ENCODE results near the gene MAMLD1.
"Not testable (repeated sequence)": the region's sequence is repeated elsewhere in the genome, so short reads cannot be mapped to it uniquely, and the experiment has no call there.

Gene MAMLD1

DNA sequence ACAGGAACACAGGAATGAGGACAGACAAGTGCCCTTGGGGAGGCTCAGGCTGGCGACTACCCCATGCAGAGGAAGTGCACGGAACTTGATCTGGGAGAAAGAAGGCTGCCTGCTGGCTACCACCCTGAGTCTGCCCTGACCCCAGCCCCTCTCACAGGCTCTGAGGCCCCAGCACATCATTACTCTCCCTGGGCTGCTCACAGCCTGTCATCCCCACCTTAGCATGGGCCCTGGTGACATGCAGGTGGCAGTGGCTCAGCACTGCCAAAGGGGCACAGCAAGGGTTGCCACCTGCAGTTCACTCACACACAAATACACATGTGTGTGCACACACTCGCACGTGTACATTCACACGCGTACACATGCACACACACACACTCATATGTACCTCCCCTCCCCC, 26.1 kb upstream of the MAMLD1 start:
- no peak overlapping the region for H3K27ac Mint-ChIP-seq
- no peak for ATAC-seq (replicated peaks)
- peaks cover 3% of the 10 kb centered on the region for H3K36me3 Mint-ChIP-seq (ENCODE audit: insufficient read depth)
- H3K27me3 Mint-ChIP-seq = no peaks in the 10 kb centered on the region
- no peak overlapping the region for H3K4me3 Mint-ChIP-seq
- no peak for DNase-seq
- peaks cover 7 to 9% of the 10 kb centered on the region in 2 donors for H3K4me1 Mint-ChIP-seq (ENCODE audit: low read depth in 2 of 2)
- no peaks in the 10 kb centered on the region for H3K9me3 Mint-ChIP-seq

DNA sequence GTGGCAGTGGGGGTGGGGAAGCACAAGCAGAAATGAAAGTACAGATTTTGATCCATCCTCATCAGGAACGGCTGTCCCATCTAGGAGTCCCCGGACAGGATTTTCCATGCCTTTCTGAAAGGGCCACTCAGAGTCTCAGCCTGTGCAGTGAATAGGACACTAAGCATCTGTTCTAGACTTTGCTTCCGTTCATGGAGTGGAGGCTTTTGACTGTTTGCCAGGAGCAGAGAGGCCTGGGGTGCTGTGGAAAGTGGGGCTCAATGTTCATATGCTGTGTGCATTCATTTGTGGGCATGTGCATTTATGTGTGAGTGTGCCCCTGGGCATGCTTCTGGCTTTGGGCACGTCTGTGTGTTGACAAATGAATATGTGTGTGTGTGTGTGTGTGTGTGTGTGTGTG, 25.6 kb upstream of the MAMLD1 start:
- Mint-ChIP-seq H3K9me3 (no peaks in the 10 kb centered on the region), H3K36me3 (ENCODE audit: insufficient read depth) (peaks cover 3% of the 10 kb centered on the region), H3K27ac (no peak overlapping the region), H3K27me3 (no peaks in the 10 kb centered on the region), H3K4me3 (no peak overlapping the region), H3K4me1 (ENCODE audit: low read depth in 2 of 2) (peaks cover 7 to 9% of the 10 kb centered on the region in 2 donors)
- ATAC-seq (replicated peaks) = no peak
- DNase-seq = no peak

DNA sequence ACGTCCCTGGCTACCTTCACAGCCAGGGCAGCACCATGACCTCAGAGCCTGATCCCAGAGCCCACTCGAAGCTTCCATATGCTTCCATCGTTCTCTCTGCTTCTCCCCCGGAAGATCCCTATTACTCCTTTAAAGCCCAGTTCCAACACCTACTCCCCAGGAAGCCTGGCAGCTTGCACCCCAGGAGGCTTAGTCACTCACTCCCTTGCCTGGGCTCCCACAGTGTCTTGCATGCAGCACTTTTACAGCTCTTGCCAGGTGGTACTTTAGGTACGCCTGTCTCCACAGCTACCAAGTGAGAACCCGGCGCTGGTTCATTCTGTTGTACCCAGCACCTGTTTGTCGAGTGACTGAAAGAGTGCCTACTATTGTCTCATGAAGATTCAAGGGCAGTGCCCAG, 24.5 kb upstream of the MAMLD1 start:
- Mint-ChIP-seq H3K27ac (no peak overlapping the region), H3K4me3 (no peak overlapping the region), H3K9me3 (no peaks in the 10 kb centered on the region), H3K36me3 (ENCODE audit: insufficient read depth) (peaks cover 3% of the 10 kb centered on the region), H3K4me1 (ENCODE audit: low read depth in 2 of 2) (no peaks in the 10 kb centered on the region), H3K27me3 (no peaks in the 10 kb centered on the region)
- ATAC-seq (replicated peaks) = no peak
- DNase-seq = no peak

DNA sequence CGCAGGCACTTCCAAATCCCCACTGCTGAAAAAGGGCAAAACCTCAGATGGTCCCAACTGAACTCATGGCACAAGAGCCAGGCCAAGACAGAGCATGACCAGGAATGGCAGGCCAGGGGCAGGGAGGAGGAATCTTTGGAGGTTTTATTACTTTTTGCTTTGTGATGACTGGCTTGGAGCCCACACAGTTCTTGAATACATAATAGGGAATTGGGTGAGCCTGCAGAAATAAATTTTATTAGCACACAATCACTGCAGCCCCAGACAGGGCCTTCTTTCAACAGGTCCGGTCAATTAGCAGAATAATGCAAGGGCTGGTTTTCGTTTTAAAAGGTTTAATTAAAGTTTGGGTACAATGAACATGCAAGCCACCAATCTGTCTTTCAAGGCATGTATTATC, 23.4 kb upstream of the MAMLD1 start:
- no peak for DNase-seq
- H3K4me1 Mint-ChIP-seq (ENCODE audit: low read depth in 2 of 2) = no peaks in the 10 kb centered on the region
- H3K36me3 Mint-ChIP-seq (ENCODE audit: insufficient read depth) = peaks cover 3% of the 10 kb centered on the region
- H3K9me3 Mint-ChIP-seq = no peaks in the 10 kb centered on the region
- H3K27me3 Mint-ChIP-seq = no peaks in the 10 kb centered on the region
- no peak overlapping the region for H3K27ac Mint-ChIP-seq
- no peak overlapping the region for H3K4me3 Mint-ChIP-seq
- ATAC-seq (replicated peaks) = no peak

DNA sequence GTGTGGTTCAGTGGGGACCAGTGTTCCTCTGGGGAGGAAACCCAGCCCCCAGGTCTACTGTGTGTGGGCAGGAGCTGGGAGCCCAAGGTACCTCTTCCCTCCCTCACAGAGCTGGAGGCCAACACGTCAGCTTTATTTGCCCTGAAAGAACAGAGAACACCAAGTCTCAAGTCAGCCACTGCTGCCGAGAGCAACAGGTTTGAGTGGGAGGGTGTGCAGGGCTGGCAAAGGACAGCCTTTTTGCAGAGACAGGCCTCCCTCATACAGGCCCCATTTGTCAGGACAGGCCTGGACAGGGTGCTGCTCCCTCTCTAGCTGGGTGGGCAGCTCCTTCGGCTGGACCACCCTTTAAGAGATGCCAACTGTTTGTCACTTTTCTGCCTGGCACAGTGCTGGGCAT, 22.8 kb upstream of the MAMLD1 start:
- not testable (repeated sequence) for H3K9me3 Mint-ChIP-seq; H3K27ac Mint-ChIP-seq; ATAC-seq (replicated peaks); H3K27me3 Mint-ChIP-seq; H3K4me3 Mint-ChIP-seq; H3K4me1 Mint-ChIP-seq (ENCODE audit: low read depth in 2 of 2); H3K36me3 Mint-ChIP-seq (ENCODE audit: insufficient read depth); DNase-seq

DNA sequence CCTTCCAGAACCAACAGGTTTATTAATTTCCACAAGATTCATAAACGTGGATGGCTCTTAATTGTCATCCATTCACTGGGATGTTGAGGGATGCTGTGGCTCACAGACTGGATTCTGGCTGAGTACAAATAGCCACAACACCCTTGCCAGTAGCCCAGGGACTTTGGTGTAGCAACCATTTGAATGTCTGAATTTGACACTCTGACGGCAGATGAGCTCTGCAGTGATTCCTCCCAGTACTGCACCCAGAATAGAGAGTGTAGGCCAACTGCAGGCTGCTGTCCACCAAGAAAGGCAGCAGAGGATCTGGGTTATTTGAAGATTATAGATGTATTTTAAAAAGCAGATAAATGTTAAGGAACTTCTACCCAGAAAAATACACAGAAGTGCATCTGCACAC, 15.6 kb upstream of the MAMLD1 start:
- no peak for DNase-seq
- Mint-ChIP-seq H3K4me3 (no peak overlapping the region), H3K27ac (no peak overlapping the region), H3K9me3 (no peaks in the 10 kb centered on the region), H3K36me3 (ENCODE audit: insufficient read depth) (no peaks in the 10 kb centered on the region), H3K4me1 (ENCODE audit: low read depth in 2 of 2) (no peaks in the 10 kb centered on the region), H3K27me3 (peaks cover 7 to 16% of the 10 kb centered on the region in 2 donors)
- no peak for ATAC-seq (replicated peaks)

DNA sequence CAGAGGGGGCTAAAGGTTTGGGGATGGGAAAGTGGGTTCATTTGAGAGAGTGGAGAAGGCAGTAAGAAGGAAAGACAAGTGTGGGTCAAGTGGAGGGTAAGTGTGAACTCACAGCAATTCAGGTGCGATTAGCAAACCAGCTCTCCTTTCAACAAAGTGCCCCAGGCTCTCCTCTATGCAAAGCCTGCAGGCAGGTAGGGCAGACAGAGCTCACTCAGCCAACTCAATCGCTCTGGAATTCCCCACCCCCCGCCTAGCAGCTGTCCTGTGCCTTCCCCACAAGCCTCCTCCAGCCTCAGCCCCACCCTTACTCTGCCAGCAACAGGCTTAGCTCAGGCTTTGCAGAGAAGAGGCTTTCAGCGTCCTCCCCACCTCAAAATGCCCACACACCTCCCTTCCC, 14.8 kb upstream of the MAMLD1 start:
- Mint-ChIP-seq H3K9me3 (no peaks in the 10 kb centered on the region), H3K4me3 (no peak overlapping the region), H3K27ac (no peak overlapping the region), H3K36me3 (ENCODE audit: insufficient read depth) (no peaks in the 10 kb centered on the region), H3K27me3 (peaks cover 7 to 16% of the 10 kb centered on the region in 2 donors), H3K4me1 (ENCODE audit: low read depth in 2 of 2) (no peaks in the 10 kb centered on the region)
- no peak for ATAC-seq (replicated peaks)
- DNase-seq = no peak

DNA sequence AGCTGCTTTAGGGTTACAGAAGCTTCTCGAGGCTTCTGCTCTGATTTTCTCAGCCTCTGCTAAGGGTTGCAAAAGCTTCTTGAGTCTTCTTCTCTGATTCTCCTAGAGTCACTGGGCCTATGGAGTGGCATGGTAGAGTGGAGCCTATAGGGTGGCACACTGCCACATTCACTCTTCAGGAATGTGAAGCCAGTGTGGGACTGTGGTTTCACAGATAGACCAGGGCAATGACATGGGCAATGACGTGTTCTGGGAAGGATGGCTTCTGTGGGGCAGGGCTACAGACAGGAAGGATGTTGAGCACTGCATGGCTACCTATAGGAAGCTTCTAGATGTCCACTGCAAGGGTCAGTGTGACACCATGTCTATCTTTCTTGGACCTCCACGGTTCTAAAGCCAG, 11.0 kb upstream of the MAMLD1 start:
- H3K4me3 Mint-ChIP-seq = no peak overlapping the region
- H3K27ac Mint-ChIP-seq = no peak overlapping the region
- ATAC-seq (replicated peaks) = no peak
- no peak for DNase-seq
- H3K36me3 Mint-ChIP-seq (ENCODE audit: insufficient read depth) = no peaks in the 10 kb centered on the region
- H3K4me1 Mint-ChIP-seq (ENCODE audit: low read depth in 2 of 2) = no peaks in the 10 kb centered on the region
- peaks cover 7 to 16% of the 10 kb centered on the region in 2 donors for H3K27me3 Mint-ChIP-seq
- H3K9me3 Mint-ChIP-seq = no peaks in the 10 kb centered on the region

DNA sequence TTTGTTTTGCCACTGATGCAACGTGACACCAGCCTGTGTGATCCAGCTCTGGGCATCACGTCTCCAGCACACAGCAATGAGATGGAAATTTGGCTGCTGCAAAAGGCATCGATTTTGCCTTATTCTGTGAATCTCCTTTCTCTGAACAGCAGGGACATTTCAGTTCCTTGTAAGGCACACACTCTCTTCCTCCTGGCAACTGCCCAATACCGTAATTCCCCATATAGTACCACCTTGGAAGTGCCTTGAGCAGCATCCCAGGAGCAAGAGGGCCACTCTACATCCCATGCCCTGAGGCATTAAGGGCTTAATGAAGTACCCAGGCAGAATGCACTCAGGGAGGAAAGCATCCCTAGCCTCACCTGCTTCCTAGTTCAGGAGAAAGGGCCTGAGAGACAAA, 10.5 kb upstream of the MAMLD1 start:
- Mint-ChIP-seq H3K4me1 (ENCODE audit: low read depth in 2 of 2) (no peaks in the 10 kb centered on the region), H3K27me3 (peaks cover 7 to 16% of the 10 kb centered on the region in 2 donors), H3K9me3 (no peaks in the 10 kb centered on the region), H3K36me3 (ENCODE audit: insufficient read depth) (no peaks in the 10 kb centered on the region), H3K27ac (no peak overlapping the region), H3K4me3 (no peak overlapping the region)
- no peak for ATAC-seq (replicated peaks)
- DNase-seq = no peak

DNA sequence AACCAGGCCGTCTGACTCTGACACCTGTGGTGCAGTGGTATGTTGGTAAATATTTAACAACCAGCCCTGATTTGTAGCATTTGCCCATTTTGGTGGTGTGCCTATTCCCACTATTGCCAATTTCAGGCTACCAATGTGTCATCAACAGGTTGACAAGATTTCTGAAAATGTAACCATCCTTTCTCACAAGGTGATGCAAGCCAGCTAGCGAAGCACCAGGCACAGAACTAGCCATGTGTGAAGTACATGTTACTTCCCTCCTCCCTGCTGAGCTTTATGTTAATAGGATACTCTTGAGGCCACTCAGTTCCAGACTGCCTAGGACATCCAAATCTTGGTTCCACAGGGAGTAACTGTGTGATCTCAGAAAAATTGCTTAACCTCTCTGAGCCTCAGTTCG, 7.2 kb upstream of the MAMLD1 start:
- DNase-seq (no peak), ATAC-seq (replicated peaks) (no peak)
- peaks cover 0 to 7% of the 10 kb centered on the region in 2 donors for H3K4me1 Mint-ChIP-seq (ENCODE audit: low read depth in 2 of 2)
- H3K36me3 Mint-ChIP-seq (ENCODE audit: insufficient read depth) = no peaks in the 10 kb centered on the region
- no peaks in the 10 kb centered on the region for H3K9me3 Mint-ChIP-seq
- no peak overlapping the region for H3K27ac Mint-ChIP-seq
- H3K4me3 Mint-ChIP-seq = no peak overlapping the region
- H3K27me3 Mint-ChIP-seq = peaks cover 0 to 9% of the 10 kb centered on the region in 2 donors

DNA sequence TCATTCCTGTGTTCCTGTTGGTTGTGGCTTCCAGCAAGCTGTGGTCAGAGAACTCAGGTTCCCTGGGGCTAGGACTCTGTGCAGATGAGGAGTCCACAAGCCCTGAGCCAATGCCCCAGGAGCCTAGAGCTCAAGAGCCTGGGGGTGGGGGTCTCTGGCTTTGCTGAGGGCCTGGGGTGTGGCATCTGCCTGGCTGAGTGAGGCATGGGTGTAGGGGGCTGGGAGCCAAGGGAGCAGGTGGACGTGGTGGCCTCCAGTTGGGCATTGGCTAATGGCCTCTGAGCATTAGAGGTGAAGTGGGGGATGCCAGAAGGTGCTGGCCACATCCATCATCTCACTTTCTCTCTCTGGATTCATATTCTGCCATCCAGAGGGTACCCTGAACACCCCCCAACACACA, 5.3 kb upstream of the MAMLD1 start:
- Mint-ChIP-seq H3K36me3 (ENCODE audit: insufficient read depth) (no peaks in the 10 kb centered on the region), H3K4me3 (no peak overlapping the region), H3K9me3 (no peaks in the 10 kb centered on the region), H3K27me3 (peaks cover 0 to 9% of the 10 kb centered on the region in 2 donors), H3K27ac (peak overlapping the region in 1 of 2 donors; percentile 20), H3K4me1 (ENCODE audit: low read depth in 2 of 2) (peaks cover 10 to 24% of the 10 kb centered on the region in 2 donors)
- no peak for DNase-seq
- no peak for ATAC-seq (replicated peaks)

DNA sequence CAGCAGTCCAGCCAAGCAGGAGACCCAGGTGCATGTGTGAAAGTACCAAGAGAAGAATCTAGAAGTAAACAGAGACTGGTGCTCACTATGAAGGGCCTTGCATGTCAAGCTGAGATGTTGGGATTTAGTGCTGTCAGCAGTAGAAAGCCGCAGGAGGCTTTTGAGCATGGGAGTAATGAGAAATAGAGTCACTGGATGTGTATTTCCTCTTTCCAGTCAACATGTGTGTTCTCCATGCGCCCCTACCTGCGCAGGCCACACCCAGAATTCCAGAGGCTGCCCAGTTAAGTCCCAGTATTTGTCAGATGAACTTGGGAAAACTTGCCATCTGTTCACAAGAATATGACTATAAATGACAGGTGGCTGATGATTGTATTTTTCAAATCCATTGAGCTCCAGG, 4.5 kb upstream of the MAMLD1 start:
- peaks cover 0 to 9% of the 10 kb centered on the region in 2 donors for H3K27me3 Mint-ChIP-seq
- ATAC-seq (replicated peaks) (no peak), DNase-seq (no peak)
- no peak overlapping the region for H3K4me3 Mint-ChIP-seq
- no peak overlapping the region for H3K27ac Mint-ChIP-seq
- no peaks in the 10 kb centered on the region for H3K9me3 Mint-ChIP-seq
- H3K4me1 Mint-ChIP-seq (ENCODE audit: low read depth in 2 of 2) = peaks cover 10 to 24% of the 10 kb centered on the region in 2 donors
- H3K36me3 Mint-ChIP-seq (ENCODE audit: insufficient read depth) = no peaks in the 10 kb centered on the region

DNA sequence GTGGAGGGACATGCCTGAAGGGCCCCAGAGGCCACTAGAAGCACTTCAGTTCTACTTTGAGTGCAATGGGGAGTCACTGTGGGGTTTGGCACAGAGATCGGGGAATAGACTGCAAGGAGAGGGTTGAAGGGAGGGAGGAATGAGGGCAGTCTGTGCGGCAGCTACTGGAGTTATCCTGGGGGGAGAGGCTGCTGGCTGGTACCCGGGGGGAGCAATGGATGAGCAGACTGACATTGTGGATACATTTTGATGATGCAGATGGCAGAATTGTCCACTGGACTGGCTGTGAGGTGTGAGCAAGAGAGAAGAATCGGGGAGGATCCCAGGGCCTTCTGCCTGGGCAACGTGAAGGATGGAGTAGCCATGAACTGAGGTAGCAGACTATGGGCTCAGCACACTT, 2.8 kb upstream of the MAMLD1 start:
- DNase-seq (no peak), ATAC-seq (replicated peaks) (no peak)
- no peaks in the 10 kb centered on the region for H3K9me3 Mint-ChIP-seq
- peak overlapping the region; percentile 17 to 49 for H3K4me3 Mint-ChIP-seq
- H3K36me3 Mint-ChIP-seq (ENCODE audit: insufficient read depth) = no peaks in the 10 kb centered on the region
- peaks cover 10 to 24% of the 10 kb centered on the region in 2 donors for H3K4me1 Mint-ChIP-seq (ENCODE audit: low read depth in 2 of 2)
- H3K27me3 Mint-ChIP-seq = peaks cover 0 to 9% of the 10 kb centered on the region in 2 donors
- peak overlapping the region in 1 of 2 donors; percentile 59 for H3K27ac Mint-ChIP-seq

DNA sequence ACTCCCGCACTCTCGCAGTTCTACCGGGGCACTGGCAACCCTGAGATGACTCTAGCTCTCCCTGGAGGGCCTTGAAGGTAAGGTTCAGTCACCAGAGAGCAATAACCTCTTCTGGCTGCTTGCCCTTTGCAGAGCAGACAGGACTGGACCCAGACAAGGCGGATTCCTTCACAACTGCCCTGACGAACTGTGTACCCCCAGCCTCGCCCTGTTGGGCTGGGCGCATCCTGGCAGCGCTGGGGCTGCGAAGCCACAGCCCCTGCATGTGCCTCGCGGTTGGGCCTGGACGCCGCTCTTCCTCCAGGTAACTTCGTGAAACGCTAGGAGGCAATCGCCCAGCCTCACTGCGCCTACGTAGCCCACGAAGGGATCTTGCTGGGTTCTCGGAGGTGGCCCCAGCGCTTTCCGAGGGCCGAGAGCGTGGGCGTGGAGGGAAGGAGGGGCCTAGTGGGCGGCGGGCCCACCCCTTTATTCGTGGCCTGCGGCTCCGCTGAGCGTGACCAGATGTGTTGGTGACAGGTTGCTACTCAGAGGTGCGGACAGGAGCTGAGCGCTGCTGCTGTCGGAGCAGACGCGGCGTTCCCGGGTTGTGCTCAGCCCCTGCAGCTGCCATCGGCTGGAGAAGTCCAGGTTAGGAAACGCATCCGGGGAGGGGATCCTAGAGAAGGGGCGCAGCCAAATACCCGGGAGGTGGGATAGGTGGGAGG, 1.9 kb upstream of the MAMLD1 start:
- peak overlapping the region; percentile 28 to 45 for H3K27ac Mint-ChIP-seq
- peak in 2 of 3 experiments; percentile 13 to 21 for DNase-seq
- peaks cover 0 to 9% of the 10 kb centered on the region in 2 donors for H3K27me3 Mint-ChIP-seq
- no peaks in the 10 kb centered on the region for H3K9me3 Mint-ChIP-seq
- peak overlapping the region; percentile 86 to 93 for H3K4me3 Mint-ChIP-seq
- peaks cover 14 to 26% of the 10 kb centered on the region in 2 donors for H3K4me1 Mint-ChIP-seq (ENCODE audit: low read depth in 2 of 2)
- peak; percentile 24 for ATAC-seq (replicated peaks)
- H3K36me3 Mint-ChIP-seq (ENCODE audit: insufficient read depth) = no peaks in the 10 kb centered on the region
